ENCODE measurements around the gene TANGO6.

Gene TANGO6

DNA sequence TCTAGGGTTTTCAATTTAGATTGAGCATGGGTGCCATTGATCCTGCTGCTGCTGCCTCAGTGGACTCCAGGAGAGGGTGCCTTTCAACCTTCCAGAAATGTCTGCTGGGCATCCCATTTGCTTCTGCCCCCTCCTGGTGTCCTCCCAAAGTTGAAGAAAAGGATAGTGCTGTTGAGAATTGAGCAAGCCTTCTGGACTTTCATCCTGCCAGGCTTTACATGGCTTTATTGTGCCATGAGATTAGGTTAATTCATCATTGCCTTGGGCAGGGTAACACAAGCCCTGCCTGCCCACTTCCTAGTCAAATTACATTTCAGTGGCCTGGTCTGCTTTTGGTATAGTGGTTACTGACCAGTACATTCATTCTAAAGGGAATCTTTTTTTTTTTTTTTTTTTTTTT, 17.9 kb upstream of the TANGO6 start:
- Histone ChIP-seq H4K8ac (ENCODE audit: low read length) (no peak overlapping the region), H2BK5ac (ENCODE audit: low read depth, low read length, poor library complexity, severe bottlenecking) (no peak overlapping the region), H3K4me1 (ENCODE audit: control insufficient read depth, insufficient read depth, low read depth, low read length) (peaks cover 15% of the 10 kb centered on the region), H3K4ac (ENCODE audit: low read depth in 1 of 2, low read length in 2 of 2) (no peak overlapping the region), H2BK15ac (ENCODE audit: low read depth, poor library complexity, severe bottlenecking) (no peak overlapping the region), H2AK5ac (ENCODE audit: low read length, severe bottlenecking) (peak overlapping the region; percentile 83), H3K79me1 (replicated peaks; ENCODE audit: low read length, poor library complexity, severe bottlenecking) (peaks cover 5% of the 10 kb centered on the region), H3K4me2 (ENCODE audit: low read length, poor library complexity, severe bottlenecking) (no peak overlapping the region), H3K18ac (ENCODE audit: low read depth in 1 of 2, low read length in 2 of 2) (no peak overlapping the region), H3K23ac (ENCODE audit: low read length in 2 of 2) (no peak overlapping the region), H3K27ac (ENCODE audit: low read length, poor library complexity, severe bottlenecking) (no peak overlapping the region), H3K9ac (ENCODE audit: low read length) (no peak overlapping the region), H2BK12ac (ENCODE audit: low read length in 2 of 2) (no peak overlapping the region), H2BK120ac (ENCODE audit: low read depth, low read length) (no peak overlapping the region), H3K4me3 (ENCODE audit: insufficient read depth in 1 of 2, low read depth in 1 of 2, low read length in 2 of 2) (no peak overlapping the region), H3K36me3 (ENCODE audit: control insufficient read depth in 1 of 2, insufficient read depth in 2 of 2, low read depth in 1 of 2, low read length in 2 of 2) (no peaks in the 10 kb centered on the region), H2AFZ (ENCODE audit: low read depth, low read length) (no peak overlapping the region), H3K9me3 (ENCODE audit: control insufficient read depth, low read length) (peaks cover 8% of the 10 kb centered on the region), H3K27me3 (ENCODE audit: control insufficient read depth in 1 of 2, insufficient read depth in 1 of 2, low read length in 2 of 2) (no peaks in the 10 kb centered on the region), H3K14ac (ENCODE audit: low read length in 2 of 2) (no peak overlapping the region), H4K91ac (ENCODE audit: low read length) (no peak overlapping the region)
- DNase-seq, result no peak

DNA sequence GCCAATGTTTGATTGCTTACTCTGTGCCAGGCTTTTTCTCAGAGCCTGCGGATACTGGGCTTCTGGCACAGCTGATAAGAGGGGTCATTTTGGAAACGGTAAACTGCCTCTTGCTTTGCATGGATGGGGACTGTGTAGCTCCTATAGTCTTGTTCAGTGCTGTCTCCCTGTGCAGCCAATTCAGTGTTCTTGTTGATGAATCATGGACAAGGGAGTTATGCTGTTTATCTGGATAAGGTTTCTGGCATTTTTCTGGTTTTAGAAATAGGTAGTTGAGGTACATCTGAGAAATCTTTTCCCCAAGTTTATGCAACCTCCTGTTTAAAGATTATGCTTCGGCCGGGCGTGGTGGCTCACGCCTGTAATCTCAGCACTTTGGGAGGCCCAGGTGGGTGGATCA, 16.7 kb upstream of the TANGO6 start:
- H3K9ac ChIP-seq (ENCODE audit: low read length), result no peak overlapping the region
- peaks cover 8% of the 10 kb centered on the region for H3K9me3 ChIP-seq (ENCODE audit: control insufficient read depth, low read length)
- 97% methylated on average over 6 of the region's 6 CpGs for WGBS
- no peak overlapping the region for H2BK15ac ChIP-seq (ENCODE audit: low read depth, poor library complexity, severe bottlenecking)
- no peak overlapping the region for H3K4ac ChIP-seq (ENCODE audit: low read depth in 1 of 2, low read length in 2 of 2)
- H2BK12ac ChIP-seq (ENCODE audit: low read length in 2 of 2), result no peak overlapping the region
- H2AK5ac ChIP-seq (ENCODE audit: low read length, severe bottlenecking), result no peak overlapping the region
- no peak overlapping the region for H2AFZ ChIP-seq (ENCODE audit: low read depth, low read length)
- H3K4me2 ChIP-seq (ENCODE audit: low read length, poor library complexity, severe bottlenecking), result no peak overlapping the region
- no peak overlapping the region for H2BK120ac ChIP-seq (ENCODE audit: low read depth, low read length)
- H3K36me3 ChIP-seq (ENCODE audit: control insufficient read depth in 1 of 2, insufficient read depth in 2 of 2, low read depth in 1 of 2, low read length in 2 of 2), result no peaks in the 10 kb centered on the region
- no peak overlapping the region for H3K27ac ChIP-seq (ENCODE audit: low read length, poor library complexity, severe bottlenecking)
- no peak overlapping the region for H3K4me3 ChIP-seq (ENCODE audit: insufficient read depth in 1 of 2, low read depth in 1 of 2, low read length in 2 of 2)
- no peak overlapping the region for H4K91ac ChIP-seq (ENCODE audit: low read length)
- H3K14ac ChIP-seq (ENCODE audit: low read length in 2 of 2), result no peak overlapping the region
- DNase-seq, result no peak
- H3K79me1 ChIP-seq (replicated peaks; ENCODE audit: low read length, poor library complexity, severe bottlenecking), result peaks cover 3% of the 10 kb centered on the region
- no peaks in the 10 kb centered on the region for H3K27me3 ChIP-seq (ENCODE audit: control insufficient read depth in 1 of 2, insufficient read depth in 1 of 2, low read length in 2 of 2)
- peaks cover 15% of the 10 kb centered on the region for H3K4me1 ChIP-seq (ENCODE audit: control insufficient read depth, insufficient read depth, low read depth, low read length)
- no peak overlapping the region for H2BK5ac ChIP-seq (ENCODE audit: low read depth, low read length, poor library complexity, severe bottlenecking)
- H4K8ac ChIP-seq (ENCODE audit: low read length), result no peak overlapping the region
- no peak overlapping the region for H3K18ac ChIP-seq (ENCODE audit: low read depth in 1 of 2, low read length in 2 of 2)
- no peak overlapping the region for H3K23ac ChIP-seq (ENCODE audit: low read length in 2 of 2)

DNA sequence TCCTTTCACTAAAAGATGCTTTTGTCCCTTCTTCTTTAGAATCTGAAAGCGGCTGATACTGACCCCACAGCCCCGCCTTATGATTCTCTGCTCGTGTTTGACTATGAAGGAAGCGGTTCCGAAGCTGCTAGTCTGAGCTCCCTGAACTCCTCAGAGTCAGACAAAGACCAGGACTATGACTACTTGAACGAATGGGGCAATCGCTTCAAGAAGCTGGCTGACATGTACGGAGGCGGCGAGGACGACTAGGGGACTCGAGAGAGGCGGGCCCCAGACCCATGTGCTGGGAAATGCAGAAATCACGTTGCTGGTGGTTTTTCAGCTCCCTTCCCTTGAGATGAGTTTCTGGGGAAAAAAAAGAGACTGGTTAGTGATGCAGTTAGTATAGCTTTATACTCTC, 10.1 kb upstream of the TANGO6 start:
- Histone ChIP-seq H3K14ac (ENCODE audit: low read length in 2 of 2) (no peak overlapping the region), H3K4ac (ENCODE audit: low read depth in 1 of 2, low read length in 2 of 2) (no peak overlapping the region), H3K4me1 (ENCODE audit: control insufficient read depth, insufficient read depth, low read depth, low read length) (no peaks in the 10 kb centered on the region), H3K18ac (ENCODE audit: low read depth in 1 of 2, low read length in 2 of 2) (no peak overlapping the region), H3K4me2 (ENCODE audit: low read length, poor library complexity, severe bottlenecking) (no peak overlapping the region), H2BK5ac (ENCODE audit: low read depth, low read length, poor library complexity, severe bottlenecking) (no peak overlapping the region), H3K79me1 (replicated peaks; ENCODE audit: low read length, poor library complexity, severe bottlenecking) (no peaks in the 10 kb centered on the region), H2AK5ac (ENCODE audit: low read length, severe bottlenecking) (no peak overlapping the region), H3K4me3 (ENCODE audit: insufficient read depth in 1 of 2, low read depth in 1 of 2, low read length in 2 of 2) (no peak overlapping the region), H2BK15ac (ENCODE audit: low read depth, poor library complexity, severe bottlenecking) (no peak overlapping the region), H3K36me3 (ENCODE audit: control insufficient read depth in 1 of 2, insufficient read depth in 2 of 2, low read depth in 1 of 2, low read length in 2 of 2) (no peaks in the 10 kb centered on the region), H3K27me3 (ENCODE audit: control insufficient read depth in 1 of 2, insufficient read depth in 1 of 2, low read length in 2 of 2) (peaks cover 0 to 3% of the 10 kb centered on the region in 2 experiments), H3K9ac (ENCODE audit: low read length) (no peak overlapping the region), H4K91ac (ENCODE audit: low read length) (no peak overlapping the region), H2AFZ (ENCODE audit: low read depth, low read length) (no peak overlapping the region), H2BK120ac (ENCODE audit: low read depth, low read length) (no peak overlapping the region), H3K27ac (ENCODE audit: low read length, poor library complexity, severe bottlenecking) (no peak overlapping the region), H4K8ac (ENCODE audit: low read length) (no peak overlapping the region), H3K9me3 (ENCODE audit: control insufficient read depth, low read length) (no peaks in the 10 kb centered on the region), H3K23ac (ENCODE audit: low read length in 2 of 2) (no peak overlapping the region), H2BK12ac (ENCODE audit: low read length in 2 of 2) (no peak overlapping the region)
- 95% methylated on average over 13 of the region's 14 CpGs for WGBS
- DNase-seq, result no peak

DNA sequence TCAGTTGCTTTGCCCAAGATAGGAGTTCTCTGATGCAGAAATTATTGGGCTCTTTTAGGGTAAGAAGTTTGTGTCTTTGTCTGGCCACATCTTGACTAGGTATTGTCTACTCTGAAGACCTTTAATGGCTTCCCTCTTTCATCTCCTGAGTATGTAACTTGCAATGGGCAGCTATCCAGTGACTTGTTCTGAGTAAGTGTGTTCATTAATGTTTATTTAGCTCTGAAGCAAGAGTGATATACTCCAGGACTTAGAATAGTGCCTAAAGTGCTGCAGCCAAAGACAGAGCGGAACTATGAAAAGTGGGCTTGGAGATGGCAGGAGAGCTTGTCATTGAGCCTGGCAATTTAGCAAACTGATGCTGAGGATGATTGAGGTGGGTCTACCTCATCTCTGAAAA, 8.8 kb upstream of the TANGO6 start:
- H3K9ac ChIP-seq (ENCODE audit: low read length), result no peak overlapping the region
- no peak overlapping the region for H2AFZ ChIP-seq (ENCODE audit: low read depth, low read length)
- no peak overlapping the region for H2BK120ac ChIP-seq (ENCODE audit: low read depth, low read length)
- no peak overlapping the region for H3K4me3 ChIP-seq (ENCODE audit: insufficient read depth in 1 of 2, low read depth in 1 of 2, low read length in 2 of 2)
- no peaks in the 10 kb centered on the region for H3K4me1 ChIP-seq (ENCODE audit: control insufficient read depth, insufficient read depth, low read depth, low read length)
- no peak overlapping the region for H2BK5ac ChIP-seq (ENCODE audit: low read depth, low read length, poor library complexity, severe bottlenecking)
- no peak overlapping the region for H3K23ac ChIP-seq (ENCODE audit: low read length in 2 of 2)
- no peak overlapping the region for H3K18ac ChIP-seq (ENCODE audit: low read depth in 1 of 2, low read length in 2 of 2)
- peaks cover 0 to 3% of the 10 kb centered on the region in 2 experiments for H3K27me3 ChIP-seq (ENCODE audit: control insufficient read depth in 1 of 2, insufficient read depth in 1 of 2, low read length in 2 of 2)
- no peak overlapping the region for H3K4ac ChIP-seq (ENCODE audit: low read depth in 1 of 2, low read length in 2 of 2)
- H2AK5ac ChIP-seq (ENCODE audit: low read length, severe bottlenecking), result no peak overlapping the region
- WGBS, result 92% methylated on average over 1 of the region's 1 CpG
- H2BK15ac ChIP-seq (ENCODE audit: low read depth, poor library complexity, severe bottlenecking), result no peak overlapping the region
- H3K4me2 ChIP-seq (ENCODE audit: low read length, poor library complexity, severe bottlenecking), result no peak overlapping the region
- no peak overlapping the region for H4K91ac ChIP-seq (ENCODE audit: low read length)
- H3K27ac ChIP-seq (ENCODE audit: low read length, poor library complexity, severe bottlenecking), result no peak overlapping the region
- H3K9me3 ChIP-seq (ENCODE audit: control insufficient read depth, low read length), result no peaks in the 10 kb centered on the region
- H4K8ac ChIP-seq (ENCODE audit: low read length), result no peak overlapping the region
- no peaks in the 10 kb centered on the region for H3K79me1 ChIP-seq (replicated peaks; ENCODE audit: low read length, poor library complexity, severe bottlenecking)
- no peak overlapping the region for H3K14ac ChIP-seq (ENCODE audit: low read length in 2 of 2)
- no peak overlapping the region for H2BK12ac ChIP-seq (ENCODE audit: low read length in 2 of 2)
- H3K36me3 ChIP-seq (ENCODE audit: control insufficient read depth in 1 of 2, insufficient read depth in 2 of 2, low read depth in 1 of 2, low read length in 2 of 2), result no peaks in the 10 kb centered on the region
- no peak for DNase-seq

Measured in mesenchymal stem cell (in vitro differentiated cells and primary cell).